ENCODE measurements around the gene TMEM132A.

DNA sequence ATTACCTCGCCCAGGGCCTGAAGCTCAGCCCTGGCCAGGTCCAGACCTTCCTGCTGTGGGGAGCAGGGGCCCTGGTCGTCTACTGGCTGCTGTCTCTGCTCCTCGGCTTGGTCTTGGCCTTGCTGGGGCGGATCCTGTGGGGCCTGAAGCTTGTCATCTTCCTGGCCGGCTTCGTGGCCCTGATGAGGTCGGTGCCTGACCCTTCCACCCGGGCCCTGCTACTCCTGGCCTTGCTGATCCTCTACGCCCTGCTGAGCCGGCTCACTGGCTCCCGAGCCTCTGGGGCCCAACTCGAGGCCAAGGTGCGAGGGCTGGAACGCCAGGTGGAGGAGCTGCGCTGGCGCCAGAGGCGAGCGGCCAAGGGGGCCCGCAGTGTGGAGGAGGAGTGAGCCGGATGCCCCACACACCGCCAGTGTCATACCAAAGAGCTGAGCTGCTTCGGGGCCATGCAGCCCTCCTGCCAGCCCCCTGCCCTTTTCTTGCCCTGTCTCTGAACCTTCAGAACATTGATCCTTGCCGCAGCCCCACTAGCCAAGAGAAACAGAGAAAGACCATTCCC lies 2.4 kb upstream of the TMEM132A start:
- TF ChIP-seq, protein P1, sequence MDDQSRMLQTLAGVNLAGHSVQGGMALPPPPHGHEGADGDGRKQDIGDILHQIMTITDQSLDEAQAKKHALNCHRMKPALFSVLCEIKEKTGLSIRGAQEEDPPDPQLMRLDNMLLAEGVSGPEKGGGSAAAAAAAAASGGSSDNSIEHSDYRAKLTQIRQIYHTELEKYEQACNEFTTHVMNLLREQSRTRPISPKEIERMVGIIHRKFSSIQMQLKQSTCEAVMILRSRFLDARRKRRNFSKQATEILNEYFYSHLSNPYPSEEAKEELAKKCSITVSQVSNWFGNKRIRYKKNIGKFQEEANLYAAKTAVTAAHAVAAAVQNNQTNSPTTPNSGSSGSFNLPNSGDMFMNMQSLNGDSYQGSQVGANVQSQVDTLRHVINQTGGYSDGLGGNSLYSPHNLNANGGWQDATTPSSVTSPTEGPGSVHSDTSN (IDR thresholded peaks at IDR 0.05): no peak
- TF ChIP-seq, protein P2, sequence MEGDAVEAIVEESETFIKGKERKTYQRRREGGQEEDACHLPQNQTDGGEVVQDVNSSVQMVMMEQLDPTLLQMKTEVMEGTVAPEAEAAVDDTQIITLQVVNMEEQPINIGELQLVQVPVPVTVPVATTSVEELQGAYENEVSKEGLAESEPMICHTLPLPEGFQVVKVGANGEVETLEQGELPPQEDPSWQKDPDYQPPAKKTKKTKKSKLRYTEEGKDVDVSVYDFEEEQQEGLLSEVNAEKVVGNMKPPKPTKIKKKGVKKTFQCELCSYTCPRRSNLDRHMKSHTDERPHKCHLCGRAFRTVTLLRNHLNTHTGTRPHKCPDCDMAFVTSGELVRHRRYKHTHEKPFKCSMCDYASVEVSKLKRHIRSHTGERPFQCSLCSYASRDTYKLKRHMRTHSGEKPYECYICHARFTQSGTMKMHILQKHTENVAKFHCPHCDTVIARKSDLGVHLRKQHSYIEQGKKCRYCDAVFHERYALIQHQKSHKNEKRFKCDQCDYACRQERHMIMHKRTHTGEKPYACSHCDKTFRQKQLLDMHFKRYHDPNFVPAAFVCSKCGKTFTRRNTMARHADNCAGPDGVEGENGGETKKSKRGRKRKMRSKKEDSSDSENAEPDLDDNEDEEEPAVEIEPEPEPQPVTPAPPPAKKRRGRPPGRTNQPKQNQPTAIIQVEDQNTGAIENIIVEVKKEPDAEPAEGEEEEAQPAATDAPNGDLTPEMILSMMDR (IDR thresholded peaks at IDR 0.05): no peak
- TF ChIP-seq ZFP36 (IDR thresholded peaks at IDR 0.05; ENCODE audit: borderline replicate concordance, partially characterized antibody): no peak
- TF ChIP-seq POLR2A (IDR thresholded peaks at IDR 0.05; ENCODE audit: low read length): no peak
- TF ChIP-seq SMC3 (IDR thresholded peaks at IDR 0.05): no peak
- no peak for TF ChIP-seq TP53 (CRISPR knock-in tag; IDR thresholded peaks at IDR 0.05)
- no peak for TF ChIP-seq GATA3 (IDR thresholded peaks at IDR 0.05; ENCODE audit: borderline replicate concordance)
- TF ChIP-seq RFX5 (IDR thresholded peaks at IDR 0.05): no peak
- TF ChIP-seq MAZ (IDR thresholded peaks at IDR 0.05; ENCODE audit: borderline replicate concordance, low read depth, low read length): no peak
- TF ChIP-seq, protein P3, sequence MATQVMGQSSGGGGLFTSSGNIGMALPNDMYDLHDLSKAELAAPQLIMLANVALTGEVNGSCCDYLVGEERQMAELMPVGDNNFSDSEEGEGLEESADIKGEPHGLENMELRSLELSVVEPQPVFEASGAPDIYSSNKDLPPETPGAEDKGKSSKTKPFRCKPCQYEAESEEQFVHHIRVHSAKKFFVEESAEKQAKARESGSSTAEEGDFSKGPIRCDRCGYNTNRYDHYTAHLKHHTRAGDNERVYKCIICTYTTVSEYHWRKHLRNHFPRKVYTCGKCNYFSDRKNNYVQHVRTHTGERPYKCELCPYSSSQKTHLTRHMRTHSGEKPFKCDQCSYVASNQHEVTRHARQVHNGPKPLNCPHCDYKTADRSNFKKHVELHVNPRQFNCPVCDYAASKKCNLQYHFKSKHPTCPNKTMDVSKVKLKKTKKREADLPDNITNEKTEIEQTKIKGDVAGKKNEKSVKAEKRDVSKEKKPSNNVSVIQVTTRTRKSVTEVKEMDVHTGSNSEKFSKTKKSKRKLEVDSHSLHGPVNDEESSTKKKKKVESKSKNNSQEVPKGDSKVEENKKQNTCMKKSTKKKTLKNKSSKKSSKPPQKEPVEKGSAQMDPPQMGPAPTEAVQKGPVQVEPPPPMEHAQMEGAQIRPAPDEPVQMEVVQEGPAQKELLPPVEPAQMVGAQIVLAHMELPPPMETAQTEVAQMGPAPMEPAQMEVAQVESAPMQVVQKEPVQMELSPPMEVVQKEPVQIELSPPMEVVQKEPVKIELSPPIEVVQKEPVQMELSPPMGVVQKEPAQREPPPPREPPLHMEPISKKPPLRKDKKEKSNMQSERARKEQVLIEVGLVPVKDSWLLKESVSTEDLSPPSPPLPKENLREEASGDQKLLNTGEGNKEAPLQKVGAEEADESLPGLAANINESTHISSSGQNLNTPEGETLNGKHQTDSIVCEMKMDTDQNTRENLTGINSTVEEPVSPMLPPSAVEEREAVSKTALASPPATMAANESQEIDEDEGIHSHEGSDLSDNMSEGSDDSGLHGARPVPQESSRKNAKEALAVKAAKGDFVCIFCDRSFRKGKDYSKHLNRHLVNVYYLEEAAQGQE (IDR thresholded peaks at IDR 0.05): no peak
- TF ChIP-seq, protein P4, sequence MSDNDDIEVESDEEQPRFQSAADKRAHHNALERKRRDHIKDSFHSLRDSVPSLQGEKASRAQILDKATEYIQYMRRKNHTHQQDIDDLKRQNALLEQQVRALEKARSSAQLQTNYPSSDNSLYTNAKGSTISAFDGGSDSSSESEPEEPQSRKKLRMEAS (IDR thresholded peaks at IDR 0.05): no peak

Measured in A549 (cell line).